Fibroblast of the aortic adventitia (primary cell): ENCODE data around the gene MEGF9. TPM values are rescaled to one million over a fixed set of nuclear protein-coding genes. Genes with fewer than 3 reads are reported as not detected.

Experiments used
- DNase-seq: peaks from one replicate; pipeline ENCODE4 v3.0.0-alpha.2; 2010; ENCODE audit warnings: low read depth
- H3K4me3 ChIP-seq: 2 replicates; pipeline ENCODE4 v1.5.1; 2011; ENCODE audit warnings: low read depth, mild to moderate bottlenecking, control low read depth, low read length, moderate library complexity
- CTCF ChIP-seq: IDR thresholded peaks from 2 replicates; pipeline ENCODE4 v1.5.1; 2011; ENCODE audit warnings: mild to moderate bottlenecking, low read length, control low read depth, inconsistent platforms; ENCODE audit not compliant: insufficient read depth
- total RNA-seq: library from RNA; depleted of rRNA; stranded (reverse); fragments of >200 nt; gene quantifications from 2 replicates; pipeline ENCODE4 v1.2.3, GENCODE V29; 2012; ENCODE audit warnings: low replicate concordance

Gene MEGF9
- total RNA-seq, 1 donor: 14.1 TPM

DNA sequence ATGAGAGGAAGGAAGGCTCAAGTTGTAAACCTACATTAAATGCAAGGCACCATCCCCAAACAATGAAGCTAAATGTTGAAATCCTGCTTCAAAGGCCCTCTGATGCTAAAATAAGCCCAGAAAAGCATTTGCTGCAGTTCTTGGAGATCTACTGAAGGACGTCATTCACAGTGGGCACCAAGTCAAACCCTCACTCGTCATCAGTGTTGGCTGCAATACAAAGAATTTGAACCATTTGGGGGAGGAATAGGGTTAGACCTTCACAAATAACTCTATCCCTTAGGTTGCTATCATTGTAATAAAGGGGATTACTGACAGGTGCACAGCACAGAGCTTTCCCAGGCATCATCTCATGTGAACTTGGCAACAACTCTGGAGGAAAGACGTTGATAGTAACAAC, 9.3 kb upstream of the MEGF9 start:
- H3K4me3 ChIP-seq: no peak overlapping the region
- DNase-seq: peak; percentile 93
- TF ChIP-seq CTCF: no peak

DNA sequence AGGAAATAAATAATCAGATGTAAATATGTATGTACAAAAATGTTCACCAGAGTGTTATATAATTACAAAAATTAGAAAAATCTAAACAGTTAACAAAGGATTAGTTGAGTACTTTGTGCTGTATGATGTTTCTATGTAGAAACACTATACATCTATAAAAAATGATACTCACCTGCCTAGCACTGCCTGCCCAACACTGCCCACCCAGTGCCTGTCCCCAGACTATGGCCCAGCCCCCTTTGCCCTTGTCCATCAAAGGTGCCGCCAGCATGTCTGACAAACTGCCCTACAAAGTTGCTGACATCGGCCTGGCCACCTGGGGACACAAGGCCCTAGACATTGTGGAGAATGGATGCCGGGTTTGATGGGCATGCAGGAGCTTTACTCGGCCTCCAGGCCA, 6.1 kb upstream of the MEGF9 start:
- no peak for TF ChIP-seq CTCF
- H3K4me3 ChIP-seq: no peak overlapping the region
- no peak for DNase-seq

DNA sequence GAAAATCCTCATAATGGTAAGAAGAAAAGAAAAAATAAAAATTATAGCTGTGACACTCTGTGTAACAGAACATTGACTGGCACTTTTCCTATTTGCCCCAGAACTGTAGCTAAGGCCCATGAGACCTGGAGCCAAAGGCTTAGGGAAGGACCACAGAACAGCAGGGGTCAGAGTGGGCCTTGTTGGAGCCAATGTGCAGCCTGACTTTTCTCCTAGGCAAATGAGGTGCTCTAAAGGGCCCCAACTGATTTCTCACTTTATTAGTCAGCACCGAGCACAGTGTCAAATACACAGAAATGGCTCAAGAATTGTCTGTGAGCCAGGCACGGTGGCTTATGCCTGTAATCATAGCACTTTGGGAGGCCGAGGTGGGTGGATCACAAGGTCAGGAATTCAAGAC, 4.0 kb upstream of the MEGF9 start:
- no peak for TF ChIP-seq CTCF
- no peak for DNase-seq
- H3K4me3 ChIP-seq: no peak overlapping the region

- no peak overlapping the region for H3K4me3 ChIP-seq
- no peak for DNase-seq
- TF ChIP-seq CTCF: no peak
Observed at GRCh38 chr9:120717176-120717575, 2.9 kb upstream of the MEGF9 start.

GRCh38 chr9:120716483-120716882, 2.2 kb upstream of the MEGF9 start:
- no peak for DNase-seq
- no peak overlapping the region for H3K4me3 ChIP-seq

DNA sequence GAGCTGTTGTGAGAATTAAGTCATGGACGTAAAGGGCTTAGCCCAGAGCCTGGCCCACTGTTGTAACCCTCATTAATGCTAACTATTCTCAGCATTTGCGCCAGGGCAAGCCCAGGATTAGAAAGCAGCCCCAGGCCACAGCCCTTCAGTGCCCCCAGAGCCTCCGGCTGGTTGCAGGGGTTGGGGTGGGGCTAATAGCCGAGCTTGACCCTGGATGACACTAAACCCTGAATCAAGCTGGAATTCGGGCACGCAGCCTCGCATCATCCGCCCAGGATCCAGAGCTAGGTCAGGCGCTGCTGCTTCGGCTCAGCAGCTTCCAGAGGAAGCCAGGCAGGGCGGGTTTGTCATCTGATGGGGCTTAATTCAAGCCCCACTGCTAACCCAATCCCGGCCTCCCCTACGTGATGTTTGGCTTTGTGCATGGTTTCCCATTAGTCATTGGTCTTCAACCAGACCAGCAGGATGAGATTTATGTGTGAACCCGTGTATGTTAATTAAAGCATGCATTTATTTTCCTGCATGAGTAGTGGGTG, 1.2 kb upstream of the MEGF9 start:
- peak overlapping the region; percentile 70 for H3K4me3 ChIP-seq
- TF ChIP-seq CTCF: no peak
- DNase-seq: peak; percentile 82

More at GRCh38 chr9:120716483-120716882, 2.2 kb upstream of the MEGF9 start:
- no peak for TF ChIP-seq CTCF

GRCh38 chr9:120714846-120715388, 647 bp upstream of the MEGF9 start:
- H3K4me3 ChIP-seq: peak overlapping the region; percentile 70
- no peak for TF ChIP-seq CTCF
- DNase-seq: no peak
